A549 (cell line): ENCODE results near the gene SPEM1.

Experiments used
- EP300 ChIP-seq, 2 experiments: fragments of >200 bp; sonication (Bioruptor Twin); formaldehyde crosslinking; IDR thresholded peaks; 2 replicates in 1 of 2; 3 replicates in 1 of 2; pipeline ENCODE4 v1.6.1; 2016 to 2017
- JUNB ChIP-seq: fragments of >200 bp; sonication (Bioruptor Twin); formaldehyde crosslinking; IDR thresholded peaks from 2 replicates; pipeline ENCODE4 v1.6.1; 2016
- MAFK ChIP-seq: fragments of 450-650 bp; IDR thresholded peaks from 2 replicates; pipeline ENCODE4 v1.6.1; 2014; ENCODE audit not compliant: partially characterized antibody
- MYC ChIP-seq: IDR thresholded peaks from 2 replicates; pipeline ENCODE4 v1.6.1; 2012; ENCODE audit warnings: mild to moderate bottlenecking, inconsistent platforms, low read length, improper control_type of control experiment, borderline replicate concordance
- RFX5 ChIP-seq: fragments of 450-650 bp; IDR thresholded peaks from 2 replicates; pipeline ENCODE4 v1.7.1; 2014; ENCODE audit warnings: antibody characterized with exemption, mild to moderate bottlenecking, moderate library complexity
- TF ChIP-seq, protein P1 (sequence below): fragments of >200 bp; sonication (Bioruptor Twin); formaldehyde crosslinking; IDR thresholded peaks from 3 replicates; pipeline ENCODE4 v1.5.1; 2016

DNA sequence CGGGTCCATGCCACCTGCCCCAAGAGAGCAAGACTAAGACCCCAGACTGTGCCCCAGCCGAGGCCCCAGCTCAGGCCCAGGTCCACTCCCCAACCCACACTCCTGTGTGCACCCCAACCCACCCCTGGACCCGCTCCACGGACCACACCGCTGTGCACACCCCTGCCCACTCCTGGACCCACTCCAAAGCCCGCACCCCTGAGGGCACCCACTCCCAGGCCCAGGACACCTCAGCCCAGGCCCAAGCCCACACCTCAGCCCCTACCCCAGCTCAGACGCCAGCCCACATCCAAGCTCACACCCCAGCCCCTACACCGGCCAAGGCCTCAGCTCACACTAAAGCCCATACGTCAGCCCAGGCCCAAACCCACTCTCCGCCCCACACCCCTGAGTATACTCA lies 9.6 kb downstream of the SPEM1 start:
- TF ChIP-seq, protein P1, sequence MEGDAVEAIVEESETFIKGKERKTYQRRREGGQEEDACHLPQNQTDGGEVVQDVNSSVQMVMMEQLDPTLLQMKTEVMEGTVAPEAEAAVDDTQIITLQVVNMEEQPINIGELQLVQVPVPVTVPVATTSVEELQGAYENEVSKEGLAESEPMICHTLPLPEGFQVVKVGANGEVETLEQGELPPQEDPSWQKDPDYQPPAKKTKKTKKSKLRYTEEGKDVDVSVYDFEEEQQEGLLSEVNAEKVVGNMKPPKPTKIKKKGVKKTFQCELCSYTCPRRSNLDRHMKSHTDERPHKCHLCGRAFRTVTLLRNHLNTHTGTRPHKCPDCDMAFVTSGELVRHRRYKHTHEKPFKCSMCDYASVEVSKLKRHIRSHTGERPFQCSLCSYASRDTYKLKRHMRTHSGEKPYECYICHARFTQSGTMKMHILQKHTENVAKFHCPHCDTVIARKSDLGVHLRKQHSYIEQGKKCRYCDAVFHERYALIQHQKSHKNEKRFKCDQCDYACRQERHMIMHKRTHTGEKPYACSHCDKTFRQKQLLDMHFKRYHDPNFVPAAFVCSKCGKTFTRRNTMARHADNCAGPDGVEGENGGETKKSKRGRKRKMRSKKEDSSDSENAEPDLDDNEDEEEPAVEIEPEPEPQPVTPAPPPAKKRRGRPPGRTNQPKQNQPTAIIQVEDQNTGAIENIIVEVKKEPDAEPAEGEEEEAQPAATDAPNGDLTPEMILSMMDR, result no peak
- TF ChIP-seq RFX5, result no peak
- no peak for TF ChIP-seq EP300 (IDR thresholded peaks at IDR 0.05)
- TF ChIP-seq MAFK, result no peak
- no peak for TF ChIP-seq JUNB
- TF ChIP-seq MYC, result no peak
